ENCODE data around the gene RETSAT.

The RETSAT gene

GRCh38 chr2:85354286-85355072, at the start of gene RETSAT, which contains the start of gene ELMOD3:
Gene RETSAT, minus strand, starts transcription at chr2:85354528. Its CDS starts 21 bp downstream, at chr2:85354507.
Gene ELMOD3, plus strand, starts transcription at chr2:85354769. Its CDS starts 2,430 bp downstream, at chr2:85357199.
- peaks cover 18% of the 10 kb centered on the region for H3K36me3 Mint-ChIP-seq
- no peaks in the 10 kb centered on the region for H3K27me3 Mint-ChIP-seq
- H3K27ac Mint-ChIP-seq: peak within 1 kb of the TSS; percentile 97
- no peaks in the 10 kb centered on the region for H3K9me3 Mint-ChIP-seq
- H3K4me1 Mint-ChIP-seq: peaks cover 43% of the 10 kb centered on the region
- H3K4me3 Mint-ChIP-seq: peak within 1 kb of the TSS; percentile 96

GRCh38 chr2:85401844-85402243, 47.5 kb upstream of the RETSAT start:
- H3K27ac Mint-ChIP-seq: no peak overlapping the region
- H3K36me3 Mint-ChIP-seq: peaks cover 8% of the 10 kb centered on the region
- H3K9me3 Mint-ChIP-seq: peaks cover 4% of the 10 kb centered on the region
- H3K4me3 Mint-ChIP-seq: no peak overlapping the region
- no peaks in the 10 kb centered on the region for H3K27me3 Mint-ChIP-seq
- H3K4me1 Mint-ChIP-seq: peaks cover 12% of the 10 kb centered on the region

GRCh38 chr2:85401464-85401805, 47.1 kb upstream of the RETSAT start:
- Mint-ChIP-seq H3K9me3 (peaks cover 4% of the 10 kb centered on the region), H3K27ac (no peak overlapping the region), H3K36me3 (peaks cover 8% of the 10 kb centered on the region), H3K4me3 (no peak overlapping the region), H3K4me1 (peaks cover 12% of the 10 kb centered on the region), H3K27me3 (no peaks in the 10 kb centered on the region)

- H3K27me3 Mint-ChIP-seq: no peaks in the 10 kb centered on the region
- peaks cover 8% of the 10 kb centered on the region for H3K36me3 Mint-ChIP-seq
- H3K27ac Mint-ChIP-seq: no peak overlapping the region
- H3K4me3 Mint-ChIP-seq: no peak overlapping the region
- H3K9me3 Mint-ChIP-seq: peaks cover 4% of the 10 kb centered on the region
- H3K4me1 Mint-ChIP-seq: peaks cover 10% of the 10 kb centered on the region
Observed at GRCh38 chr2:85400541-85401463, 46.5 kb upstream of the RETSAT start.

- Mint-ChIP-seq H3K27ac (no peak overlapping the region), H3K27me3 (no peaks in the 10 kb centered on the region), H3K36me3 (peaks cover 8% of the 10 kb centered on the region), H3K9me3 (peaks cover 4% of the 10 kb centered on the region), H3K4me1 (peaks cover 3% of the 10 kb centered on the region), H3K4me3 (no peak overlapping the region)
Observed at GRCh38 chr2:85400023-85400422, 45.7 kb upstream of the RETSAT start.

- Mint-ChIP-seq H3K4me1 (no peaks in the 10 kb centered on the region), H3K27me3 (no peaks in the 10 kb centered on the region), H3K27ac (no peak overlapping the region), H3K9me3 (peaks cover 4% of the 10 kb centered on the region), H3K36me3 (peaks cover 7% of the 10 kb centered on the region), H3K4me3 (no peak overlapping the region)
Observed at GRCh38 chr2:85399183-85399455, 44.8 kb upstream of the RETSAT start.

- Mint-ChIP-seq H3K4me1 (no peaks in the 10 kb centered on the region), H3K9me3 (peaks cover 4% of the 10 kb centered on the region), H3K27ac (no peak overlapping the region), H3K36me3 (peaks cover 5% of the 10 kb centered on the region), H3K4me3 (no peak overlapping the region), H3K27me3 (no peaks in the 10 kb centered on the region)
Observed at GRCh38 chr2:85398426-85399182, 44.3 kb upstream of the RETSAT start.

- no peaks in the 10 kb centered on the region for H3K4me1 Mint-ChIP-seq
- no peak overlapping the region for H3K27ac Mint-ChIP-seq
- H3K9me3 Mint-ChIP-seq: no peaks in the 10 kb centered on the region
- H3K27me3 Mint-ChIP-seq: no peaks in the 10 kb centered on the region
- no peak overlapping the region for H3K4me3 Mint-ChIP-seq
- H3K36me3 Mint-ChIP-seq: peaks cover 2% of the 10 kb centered on the region
Observed at GRCh38 chr2:85397925-85398331, 43.6 kb upstream of the RETSAT start.

DNA sequence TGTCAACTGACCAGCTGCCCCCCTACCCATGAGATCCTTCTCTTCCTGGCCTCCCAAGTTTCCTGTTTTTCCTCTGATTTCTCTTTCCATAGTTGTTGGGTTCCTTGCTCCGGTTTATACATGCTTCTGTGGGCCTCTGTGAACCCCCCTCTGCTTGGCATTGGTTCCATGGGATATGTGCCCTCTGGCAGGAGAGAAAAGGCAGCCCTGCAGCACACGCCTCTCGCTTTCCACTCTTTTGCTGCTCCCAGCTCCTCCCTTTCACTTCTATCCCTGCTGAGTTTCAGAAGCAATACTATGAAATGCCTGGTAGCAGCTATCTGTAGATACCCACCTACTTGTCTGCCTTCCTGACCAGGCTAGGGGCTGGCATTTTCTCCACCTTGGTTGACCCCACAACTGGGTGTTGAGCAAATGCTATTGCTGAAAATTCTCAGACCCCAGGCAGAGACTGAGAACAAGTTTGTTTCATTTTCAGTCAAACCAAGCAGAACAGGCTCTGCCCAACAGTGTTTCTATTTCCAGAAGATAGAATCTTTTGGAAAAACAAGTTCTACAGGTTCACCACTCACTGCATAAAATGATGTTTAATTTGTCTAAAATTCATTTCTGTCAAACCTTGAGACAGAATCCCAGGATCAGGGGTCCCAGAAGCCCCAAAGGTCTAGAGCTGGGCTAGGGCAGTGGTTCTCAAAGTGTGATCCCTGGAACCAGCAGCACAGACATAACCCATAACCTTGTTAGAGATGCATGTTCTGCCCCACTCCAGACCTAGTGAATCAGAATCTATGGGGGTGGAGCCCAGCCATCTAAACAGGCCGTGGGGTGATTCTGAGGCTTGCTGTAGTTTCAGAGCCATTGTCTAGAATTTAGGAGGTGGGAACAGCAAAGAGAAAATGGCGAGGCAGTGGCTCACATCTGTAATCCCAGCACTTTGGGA, 42.5 kb upstream of the RETSAT start:
- Mint-ChIP-seq H3K36me3 (no peaks in the 10 kb centered on the region), H3K27ac (no peak overlapping the region), H3K27me3 (no peaks in the 10 kb centered on the region)

DNA sequence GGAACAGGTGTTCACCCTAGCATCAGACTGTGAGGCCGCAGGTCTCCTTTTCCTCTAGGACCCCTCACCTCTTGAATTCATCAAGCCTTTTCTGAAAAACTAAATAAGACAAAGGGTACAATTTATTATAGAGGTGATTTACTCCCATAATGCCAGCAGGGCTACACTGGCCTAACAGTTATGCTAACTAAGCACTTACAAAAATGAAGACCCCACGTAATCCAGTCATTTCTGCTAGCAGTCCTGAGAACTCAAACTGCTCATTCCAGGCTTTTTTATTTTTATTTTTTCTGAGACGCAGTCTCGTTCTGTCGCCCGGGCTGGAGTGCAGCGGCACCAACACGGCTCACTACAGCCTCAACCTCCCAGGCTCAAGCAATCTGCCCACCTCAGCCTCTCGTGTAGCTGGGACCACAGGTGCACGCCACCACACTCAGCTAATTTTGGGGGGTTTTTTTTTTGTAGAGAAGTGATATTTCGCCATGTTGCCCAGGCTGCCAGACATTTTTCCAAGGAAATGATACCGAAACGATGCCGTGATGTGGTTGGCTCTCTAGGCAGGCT, 41.7 kb upstream of the RETSAT start:
- Mint-ChIP-seq H3K36me3 (no peaks in the 10 kb centered on the region), H3K4me3 (no peak overlapping the region), H3K27ac (no peak overlapping the region), H3K27me3 (no peaks in the 10 kb centered on the region), H3K9me3 (no peaks in the 10 kb centered on the region), H3K4me1 (peaks cover 15% of the 10 kb centered on the region)

More for the DNA sequence above, 42.5 kb upstream of the RETSAT start:
- Mint-ChIP-seq H3K4me1 (peaks cover 8% of the 10 kb centered on the region), H3K9me3 (no peaks in the 10 kb centered on the region), H3K4me3 (no peak overlapping the region)

- H3K4me3 Mint-ChIP-seq: no peak overlapping the region
- H3K27me3 Mint-ChIP-seq: no peaks in the 10 kb centered on the region
- no peaks in the 10 kb centered on the region for H3K36me3 Mint-ChIP-seq
- no peaks in the 10 kb centered on the region for H3K9me3 Mint-ChIP-seq
- H3K27ac Mint-ChIP-seq: no peak overlapping the region
- H3K4me1 Mint-ChIP-seq: peaks cover 15% of the 10 kb centered on the region
Observed at GRCh38 chr2:85394976-85395375, 40.6 kb upstream of the RETSAT start.

DNA sequence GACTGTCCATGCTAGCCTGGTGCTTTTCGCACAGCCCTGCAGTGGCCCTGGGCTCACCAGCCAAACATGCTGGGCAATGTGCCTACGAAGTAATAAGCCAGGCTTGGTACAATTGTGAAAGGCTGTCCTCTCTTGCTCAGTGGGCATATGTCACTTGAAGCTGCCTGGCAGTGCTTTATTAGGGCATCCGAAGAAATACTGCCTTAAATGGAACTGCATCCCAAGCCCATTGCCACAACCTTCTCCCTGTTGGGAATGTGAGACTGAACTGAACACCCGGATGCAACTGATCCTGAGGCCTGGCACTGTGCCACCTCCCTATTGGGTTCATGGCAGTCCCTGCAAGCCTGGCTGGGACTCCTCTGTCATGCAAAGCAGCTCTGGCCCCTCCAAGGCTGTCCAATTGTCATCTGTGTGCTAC, 39.9 kb upstream of the RETSAT start:
- no peaks in the 10 kb centered on the region for H3K36me3 Mint-ChIP-seq
- H3K4me1 Mint-ChIP-seq: peaks cover 15% of the 10 kb centered on the region
- H3K27me3 Mint-ChIP-seq: no peaks in the 10 kb centered on the region
- H3K27ac Mint-ChIP-seq: no peak overlapping the region
- H3K9me3 Mint-ChIP-seq: no peaks in the 10 kb centered on the region
- no peak overlapping the region for H3K4me3 Mint-ChIP-seq

GRCh38 chr2:85393836-85394235, 39.5 kb upstream of the RETSAT start:
- Mint-ChIP-seq H3K4me1 (peaks cover 15% of the 10 kb centered on the region), H3K36me3 (no peaks in the 10 kb centered on the region), H3K27me3 (no peaks in the 10 kb centered on the region), H3K27ac (no peak overlapping the region), H3K9me3 (no peaks in the 10 kb centered on the region), H3K4me3 (no peak overlapping the region)

GRCh38 chr2:85390941-85391669, 36.8 kb upstream of the RETSAT start:
- Mint-ChIP-seq H3K27ac (no peak overlapping the region), H3K27me3 (no peaks in the 10 kb centered on the region), H3K4me1 (peaks cover 15% of the 10 kb centered on the region), H3K4me3 (no peak overlapping the region), H3K36me3 (no peaks in the 10 kb centered on the region), H3K9me3 (no peaks in the 10 kb centered on the region)
